GM21786 (cell line): ENCODE data around the gene CST2.
"Not testable (repeated sequence)": the region's sequence is repeated elsewhere in the genome, so short reads cannot be mapped to it uniquely, and the experiment has no call there.

Source experiments
- ATAC-seq: cut with Tn5 transposase; IDR thresholded peaks from one replicate; pipeline ENCODE4 v1.9.1; 2021; ENCODE audit not compliant: unreplicated experiment

CST2 gene

DNA sequence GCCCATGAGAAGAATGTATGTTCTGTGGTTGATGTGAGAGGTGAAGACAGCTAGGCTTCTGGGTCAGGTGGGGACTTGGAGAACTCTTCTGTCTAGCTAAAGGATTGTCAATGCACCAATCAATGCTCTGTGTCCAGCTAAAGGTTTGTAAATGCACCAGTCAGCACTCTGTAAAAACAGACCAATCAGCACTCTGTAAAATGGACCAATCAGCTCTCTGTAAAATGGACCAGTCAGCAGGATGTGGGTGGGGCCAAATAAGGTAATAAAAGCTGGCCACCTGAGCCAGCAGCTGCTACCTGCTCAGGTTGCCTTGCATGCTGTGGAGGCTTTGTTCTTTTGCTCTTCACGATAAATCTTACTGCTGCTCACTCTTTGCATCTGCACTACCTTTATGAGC is 15.0 kb downstream of the CST2 start:
- ATAC-seq: not testable (repeated sequence)

GRCh38 chr20:23810349-23810748 is 16.2 kb downstream of the CST2 start:
- ATAC-seq: not testable (repeated sequence)

- no peak for ATAC-seq
These were observed 25.7 kb downstream of the CST2 start for GRCh38 chr20:23800865-23801264.

DNA sequence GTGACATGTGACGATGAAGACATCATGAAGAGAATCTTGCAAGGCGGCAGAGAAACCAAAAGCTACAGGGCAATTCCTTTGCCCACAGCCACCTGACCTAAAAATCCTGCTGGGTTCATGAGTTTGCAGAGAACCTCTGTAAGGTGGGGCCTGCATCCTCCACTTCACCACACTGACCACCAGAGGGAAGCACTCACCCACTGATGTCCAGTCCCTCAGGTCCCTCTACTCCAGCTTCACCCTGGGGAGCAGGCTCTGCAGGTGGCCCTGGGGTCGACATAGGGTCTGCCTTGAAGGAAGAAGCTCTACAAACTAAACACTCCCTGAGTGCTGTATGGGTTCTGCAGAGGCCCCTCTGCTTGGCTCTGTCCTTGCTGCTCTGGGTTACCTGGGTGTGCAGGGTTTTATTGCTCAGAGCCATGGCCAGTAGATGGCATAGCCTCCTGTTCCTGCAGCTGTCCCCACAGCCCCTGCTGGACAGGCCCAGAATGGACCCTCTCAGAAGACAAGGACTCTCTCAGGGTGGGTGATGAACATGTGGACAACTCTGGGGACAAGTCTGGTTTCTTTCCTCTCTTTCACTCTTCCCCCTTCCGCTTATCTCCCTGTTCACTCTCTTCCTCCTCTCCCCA is 27.2 kb downstream of the CST2 start:
- peak; percentile 77 for ATAC-seq

- no peak for ATAC-seq
These were observed 31.0 kb downstream of the CST2 start for GRCh38 chr20:23795526-23795925.

GRCh38 chr20:23794841-23795240 is 31.7 kb downstream of the CST2 start:
- ATAC-seq: no peak

GRCh38 chr20:23794065-23794464 is 32.5 kb downstream of the CST2 start:
- no peak for ATAC-seq

GRCh38 chr20:23783447-23783846 is 43.1 kb downstream of the CST2 start:
- ATAC-seq: no peak

DNA sequence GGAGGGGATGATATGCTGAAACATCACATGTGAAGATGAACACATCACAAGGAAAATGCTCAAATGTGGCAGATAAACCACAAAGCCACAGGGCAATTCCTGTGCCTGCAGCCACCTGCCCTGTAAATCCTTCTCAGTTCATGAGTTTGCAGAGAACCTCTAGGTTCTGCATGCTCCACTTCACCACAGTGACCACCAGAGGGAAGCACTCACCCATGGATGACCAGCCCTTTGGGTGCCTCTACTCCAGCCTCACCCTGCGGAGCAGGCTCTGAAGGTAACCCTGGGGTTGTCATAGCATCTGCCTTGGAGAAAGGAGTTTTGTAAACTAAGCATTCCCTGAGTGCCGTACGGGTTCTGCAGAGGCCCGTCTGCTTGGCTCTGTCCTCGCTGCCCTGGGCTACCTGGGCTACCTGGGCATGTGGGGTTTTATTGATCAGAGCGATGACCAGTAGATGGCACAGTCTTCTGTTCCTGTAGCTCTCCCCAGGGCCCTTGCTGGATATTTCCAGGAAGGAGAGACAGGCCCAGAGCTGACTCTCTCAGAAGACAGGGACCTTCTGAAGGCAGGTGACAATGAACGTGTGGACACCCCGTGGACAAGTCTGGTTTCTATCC is 44.1 kb downstream of the CST2 start:
- no peak for ATAC-seq

DNA sequence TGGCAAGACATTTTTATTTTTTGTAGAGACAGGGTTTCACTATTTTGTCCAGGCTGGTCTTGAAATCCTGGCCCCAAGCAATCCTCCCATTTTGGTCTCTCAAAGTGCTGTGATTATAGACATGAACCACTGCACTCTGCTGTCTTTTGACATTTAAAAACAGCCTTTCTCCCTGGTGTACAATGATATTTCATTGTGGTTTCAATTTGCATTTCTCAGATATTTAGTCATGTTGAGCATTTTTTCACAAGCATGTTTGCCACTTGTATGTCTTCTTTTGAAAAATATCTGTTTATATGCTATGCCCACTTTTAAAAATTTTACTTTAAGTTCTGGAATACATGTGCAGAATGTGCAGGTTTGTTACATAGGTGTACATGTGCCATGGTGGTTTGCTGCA is 47.9 kb downstream of the CST2 start:
- ATAC-seq: not testable (repeated sequence)

GRCh38 chr20:23777380-23777779 is 49.1 kb downstream of the CST2 start:
- ATAC-seq: not testable (repeated sequence)

- no peak for ATAC-seq
These were observed 50.3 kb downstream of the CST2 start for GRCh38 chr20:23776067-23776771.

DNA sequence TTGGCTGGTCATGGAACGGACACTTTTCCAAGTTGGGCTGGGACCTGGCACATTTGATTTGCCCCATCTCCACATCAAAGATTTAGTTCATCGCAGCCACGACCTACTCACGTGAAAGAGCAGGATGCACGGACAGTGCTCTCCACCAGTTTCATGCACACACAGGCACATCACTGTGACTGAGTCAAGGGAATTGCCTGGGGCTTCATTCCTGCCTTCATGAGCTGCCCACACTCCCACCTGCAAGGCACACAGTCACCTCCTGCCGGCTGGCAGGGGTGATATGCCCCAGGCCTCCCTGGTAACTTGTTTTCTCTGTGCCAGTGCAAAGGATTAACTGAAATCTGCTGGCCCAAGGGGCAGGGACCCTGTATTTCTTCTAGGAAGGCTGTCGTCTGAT is 52.4 kb downstream of the CST2 start:
- ATAC-seq: no peak
